ENCODE data around the gene GNG10. TPM values are rescaled to one million over a fixed set of nuclear protein-coding genes. Genes with fewer than 3 reads are reported as not detected.
"Not testable (repeated sequence)": the region's sequence is repeated elsewhere in the genome, so short reads cannot be mapped to it uniquely, and the experiment has no call there.

GNG10 gene
- total RNA-seq, 1 donor, result 144 TPM

- DNase-seq (ENCODE audit: low read depth), result no peak
- peak overlapping the region; percentile 89 for H3K4me3 ChIP-seq (ENCODE audit: low read depth, low read length)
- no peak for TF ChIP-seq CTCF (IDR thresholded peaks at IDR 0.05; ENCODE audit: insufficient read depth, low read length)
These were observed 2.0 kb downstream of the GNG10 start for GRCh38 chr9:111663301-111663823.

GRCh38 chr9:111668026-111668573, 6.7 kb downstream of the GNG10 start:
- H3K4me3 ChIP-seq (ENCODE audit: low read depth, low read length), result no peak overlapping the region
- no peak for TF ChIP-seq CTCF (IDR thresholded peaks at IDR 0.05; ENCODE audit: insufficient read depth, low read length)
- no peak for DNase-seq (ENCODE audit: low read depth)

- not testable (repeated sequence) for DNase-seq (ENCODE audit: low read depth); H3K4me3 ChIP-seq (ENCODE audit: low read depth, low read length)
These were observed 7.2 kb downstream of the GNG10 start for GRCh38 chr9:111668601-111669000.

GRCh38 chr9:111674319-111674718, 12.9 kb downstream of the GNG10 start:
- no peak for TF ChIP-seq CTCF (IDR thresholded peaks at IDR 0.05; ENCODE audit: insufficient read depth, low read length)
- no peak overlapping the region for H3K4me3 ChIP-seq (ENCODE audit: low read depth, low read length)
- no peak for DNase-seq (ENCODE audit: low read depth)

- DNase-seq (ENCODE audit: low read depth), result no peak
- no peak for TF ChIP-seq CTCF (IDR thresholded peaks at IDR 0.05; ENCODE audit: insufficient read depth, low read length)
- H3K4me3 ChIP-seq (ENCODE audit: low read depth, low read length), result no peak overlapping the region
These were observed 14.7 kb downstream of the GNG10 start for GRCh38 chr9:111676116-111676515.

- no peak for TF ChIP-seq CTCF (IDR thresholded peaks at IDR 0.05; ENCODE audit: insufficient read depth, low read length)
- H3K4me3 ChIP-seq (ENCODE audit: low read depth, low read length), result no peak overlapping the region
- no peak for DNase-seq (ENCODE audit: low read depth)
These were observed 16.9 kb downstream of the GNG10 start for GRCh38 chr9:111678293-111678692.

GRCh38 chr9:111679199-111679598, 17.8 kb downstream of the GNG10 start:
- DNase-seq (ENCODE audit: low read depth), result no peak
- H3K4me3 ChIP-seq (ENCODE audit: low read depth, low read length), result no peak overlapping the region
- TF ChIP-seq CTCF (IDR thresholded peaks at IDR 0.05; ENCODE audit: insufficient read depth, low read length), result no peak

All from fibroblast of the aortic adventitia (primary cell).